HCT116 (cell line): ENCODE results near the gene PCSK6. TPM values are rescaled to one million over a fixed set of nuclear protein-coding genes. Genes with fewer than 3 reads are reported as not detected.

Experiments
- ATAC-seq: fragments of 200-7000 bp; cut with Tn5 transposase; 2 replicates; pipeline ENCODE4 v1.9.1; 2020; ENCODE audit warnings: mild to moderate bottlenecking, moderate library complexity
- BruUV-seq: library from RNA; stranded (reverse); fragments of 400-500 nt; replicated peaks from 2 replicates; lab custom pipeline; 2021; lab: Mats Ljungman, UMichigan
- CTCF ChIA-PET: fragments of 300-600 bp; sonication (Branson Sonifier 250); formaldehyde crosslinking; loops from one replicate; lab custom pipeline; 2021; ENCODE audit warnings: antibody characterized with exemption; lab: Charles Lee
- POLR2A ChIA-PET: fragments of 300-600, 350-600 bp; sonication (Branson Sonifier 250); formaldehyde crosslinking; loops from one replicate; lab custom pipeline; 2021; ENCODE audit warnings: antibody characterized with exemption; lab: Charles Lee
- RAD21 ChIA-PET, 2 experiments: fragments of 300-600 bp; sonication (Branson Sonifier 250); formaldehyde crosslinking; loops; one replicate each; lab custom pipeline; 2023; ENCODE audit warnings: low total read pairs in 2 of 2; ENCODE audit not compliant: uncharacterized antibody in 2 of 2, unreplicated experiment in 2 of 2, low non-redundant PET in 1 of 2; lab: Charles Lee
- DNase-seq: peaks from one replicate; pipeline ENCODE4 v3.0.0-alpha.2; 2010; ENCODE audit warnings: low read depth, low spot score
- H2AFZ ChIP-seq: fragments of 200-600 bp; shearing (Covaris generic), sonication (generic); 2 replicates; pipeline ENCODE4 v1.6.1; 2017; ENCODE audit warnings: low read depth, mixed run types, mixed read lengths, antibody characterized with exemption, low read length; ENCODE audit not compliant: poor library complexity, severe bottlenecking
- H3K27ac ChIP-seq: 2 replicates; pipeline ENCODE4 v1.5.1; 2012; ENCODE audit warnings: low read depth, low read length
- H3K27me3 ChIP-seq: fragments of 200-600 bp; sonication (generic); 2 replicates; pipeline ENCODE4 v1.6.1; 2016; ENCODE audit warnings: mixed run types, low read length, mixed read lengths; ENCODE audit not compliant: insufficient read depth
- H3K36me3 ChIP-seq, 2 experiments: fragments of 200-500 bp in 1 of 2; fragments of 200-600 bp in 1 of 2; sonication (Bioruptor generic) in 1 of 2; sonication (generic) in 1 of 2; 2 replicates each; pipeline versions ENCODE4 v1.5.1 to v1.6.1; 2014 to 2016; ENCODE audit warnings: low read length in 2 of 2, inconsistent platforms in 1 of 2, mixed read lengths in 1 of 2, mixed run types in 1 of 2; ENCODE audit not compliant: insufficient read depth in 2 of 2, control insufficient read depth in 1 of 2
- H3K4me1 ChIP-seq, 2 experiments: fragments of 200-600 bp in 1 of 2; sonication (generic) in 1 of 2; 2 replicates each; pipeline versions ENCODE4 v1.5.1 to v1.6.1; 2012 to 2017; ENCODE audit warnings: low read length in 2 of 2, inconsistent platforms in 1 of 2, mild to moderate bottlenecking in 1 of 2, mixed read lengths in 1 of 2, mixed run types in 1 of 2, moderate library complexity in 1 of 2; ENCODE audit not compliant: insufficient read depth in 2 of 2, control insufficient read depth in 1 of 2
- H3K4me2 ChIP-seq: fragments of 200-600 bp; sonication (generic); 2 replicates; pipeline ENCODE4 v1.6.1; 2017; ENCODE audit warnings: mixed run types, low read length, mixed read lengths
- H3K4me3 ChIP-seq, 2 experiments: fragments of 200-600 bp in 1 of 2; sonication (generic) in 1 of 2; replicated peaks in 1 of 2; 2 replicates each; pipeline ENCODE4 v1.5.1; 2011 to 2016; ENCODE audit warnings: low read length in 2 of 2, control low read depth in 1 of 2, low read depth in 1 of 2, mild to moderate bottlenecking in 1 of 2, mixed read lengths in 1 of 2, mixed run types in 1 of 2
- H3K79me2 ChIP-seq: fragments of 200-600 bp; sonication (generic); 2 replicates; pipeline ENCODE4 v1.6.1; 2017; ENCODE audit warnings: mild to moderate bottlenecking, mixed run types, low read length, moderate library complexity, mixed read lengths; ENCODE audit not compliant: insufficient read depth
- H3K9ac ChIP-seq: fragments of 200-600 bp; sonication (generic); 2 replicates; pipeline ENCODE4 v1.6.1; 2016; ENCODE audit warnings: low read length, mixed read lengths
- H3K9me2 ChIP-seq: fragments of 200-600 bp; sonication (generic), shearing (Covaris generic); 2 replicates; pipeline ENCODE4 v1.6.1; 2017; ENCODE audit warnings: mixed run types, mild to moderate bottlenecking, moderate library complexity; ENCODE audit not compliant: insufficient read depth
- H3K9me3 ChIP-seq, 2 experiments: fragments of 200-500 bp in 1 of 2; fragments of 200-600 bp in 1 of 2; sonication (Bioruptor generic) in 1 of 2; sonication (generic) in 1 of 2; 2 replicates each; pipeline ENCODE4 v1.6.1; 2014 to 2017; ENCODE audit warnings: low read length in 2 of 2, mixed read lengths in 2 of 2, inconsistent platforms in 1 of 2, low read depth in 1 of 2, mild to moderate bottlenecking in 1 of 2, mixed run types in 1 of 2, moderate library complexity in 1 of 2; ENCODE audit not compliant: control insufficient read depth in 1 of 2, insufficient read depth in 1 of 2
- H4K20me1 ChIP-seq: fragments of 200-600 bp; sonication (generic), shearing (Covaris generic); 2 replicates; pipeline ENCODE4 v1.6.1; 2017; ENCODE audit warnings: mixed run types, mild to moderate bottlenecking, moderate library complexity; ENCODE audit not compliant: insufficient read depth
- ATF3 ChIP-seq: IDR thresholded peaks from 2 replicates; pipeline ENCODE4 v1.6.1; 2012
- CTCF ChIP-seq, 3 experiments: fragments of 200-600 bp in 1 of 3; sonication (generic) in 1 of 3; IDR thresholded peaks in 2 of 3; conservative IDR thresholded peaks in 1 of 3; 2 replicates each; pipeline ENCODE4 v1.5.1; 2012 to 2017; ENCODE audit warnings: low read depth in 2 of 3, low read length in 2 of 3, antibody characterized with exemption in 1 of 3, borderline replicate concordance in 1 of 3, control low read depth in 1 of 3, mild to moderate bottlenecking in 1 of 3, mixed read lengths in 1 of 3, mixed run types in 1 of 3, moderate library complexity in 1 of 3; ENCODE audit not compliant: insufficient read depth in 1 of 3
- EGR1 ChIP-seq: IDR thresholded peaks from 2 replicates; pipeline ENCODE4 v1.6.1; 2012; ENCODE audit warnings: low read depth
- ELF1 ChIP-seq: IDR thresholded peaks from 2 replicates; pipeline ENCODE4 v1.6.1; 2012; ENCODE audit warnings: low read depth, borderline replicate concordance
- EZH2 ChIP-seq: fragments of 200-600 bp; sonication (generic); IDR thresholded peaks from 2 replicates; pipeline ENCODE4 v1.6.1; 2017; ENCODE audit warnings: antibody characterized with exemption, mixed run types
- EZH2phosphoT487 ChIP-seq: fragments of 200-600 bp; IDR thresholded peaks from 2 replicates; pipeline ENCODE4 v1.6.1; 2018; ENCODE audit warnings: antibody characterized with exemption, borderline replicate concordance
- FOSL1 ChIP-seq: IDR thresholded peaks from 2 replicates; pipeline ENCODE4 v1.6.1; 2012; ENCODE audit warnings: low read depth
- JUND ChIP-seq: IDR thresholded peaks from 2 replicates; pipeline ENCODE4 v1.6.1; 2012
- MAX ChIP-seq: IDR thresholded peaks from 2 replicates; pipeline ENCODE4 v1.6.1; 2012
- POLR2A ChIP-seq: IDR thresholded peaks from 2 replicates; pipeline ENCODE4 v1.7.0; 2011; ENCODE audit warnings: borderline replicate concordance; ENCODE audit not compliant: insufficient read depth, insufficient read length; ENCODE audit errors: extremely low read depth
- POLR2AphosphoS5 ChIP-seq: IDR thresholded peaks from 2 replicates; pipeline ENCODE4 v1.6.1; 2011; ENCODE audit warnings: mild to moderate bottlenecking, low read depth, low read length, moderate library complexity
- RAD21 ChIP-seq: IDR thresholded peaks from 2 replicates; pipeline ENCODE4 v1.6.1; 2012; ENCODE audit warnings: low read depth, mild to moderate bottlenecking
- SIN3A ChIP-seq: IDR thresholded peaks from 2 replicates; pipeline ENCODE4 v1.6.1; 2012; ENCODE audit warnings: low read depth
- SP1 ChIP-seq: IDR thresholded peaks from 2 replicates; pipeline ENCODE4 v1.6.1; 2012; ENCODE audit warnings: low read depth
- SRF ChIP-seq: IDR thresholded peaks from 2 replicates; pipeline ENCODE4 v1.6.1; 2012; ENCODE audit warnings: low read depth
- YY1 ChIP-seq: IDR thresholded peaks from 2 replicates; pipeline ENCODE4 v1.6.1; 2011; ENCODE audit warnings: low read length, low read depth, moderate library complexity, mild to moderate bottlenecking; ENCODE audit not compliant: insufficient replicate concordance; ENCODE audit errors: extremely low read depth
- ZBTB33 ChIP-seq: IDR thresholded peaks from 2 replicates; pipeline ENCODE4 v1.6.1; 2011; ENCODE audit warnings: mild to moderate bottlenecking, low read length, moderate library complexity; ENCODE audit not compliant: insufficient replicate concordance; ENCODE audit errors: extremely low read depth
- ZFX ChIP-seq: fragments of 450-650 bp; IDR thresholded peaks from 2 replicates; pipeline ENCODE4 v1.6.1; 2017
- ZNF274 ChIP-seq: fragments of 200-500 bp; sonication (Bioruptor generic); IDR thresholded peaks from 2 replicates; pipeline ENCODE4 v1.6.1; 2014; ENCODE audit warnings: mild to moderate bottlenecking, low read depth, low read length, inconsistent platforms
- intact Hi-C: fragments of 100-400 bp; cut with micrococcal nuclease; formaldehyde crosslinking; loops from 2 replicates; pipeline ENCODE4 v1.10.0; 2022
- total RNA-seq: library from RNA; stranded (reverse); gene quantifications from one replicate; pipeline ENCODE4 v1.2.1, GENCODE V29; 2021; ENCODE audit not compliant: unreplicated experiment

The PCSK6 gene
- total RNA-seq, 1 experiment from 2014 or later = 13.5 TPM

DNA sequence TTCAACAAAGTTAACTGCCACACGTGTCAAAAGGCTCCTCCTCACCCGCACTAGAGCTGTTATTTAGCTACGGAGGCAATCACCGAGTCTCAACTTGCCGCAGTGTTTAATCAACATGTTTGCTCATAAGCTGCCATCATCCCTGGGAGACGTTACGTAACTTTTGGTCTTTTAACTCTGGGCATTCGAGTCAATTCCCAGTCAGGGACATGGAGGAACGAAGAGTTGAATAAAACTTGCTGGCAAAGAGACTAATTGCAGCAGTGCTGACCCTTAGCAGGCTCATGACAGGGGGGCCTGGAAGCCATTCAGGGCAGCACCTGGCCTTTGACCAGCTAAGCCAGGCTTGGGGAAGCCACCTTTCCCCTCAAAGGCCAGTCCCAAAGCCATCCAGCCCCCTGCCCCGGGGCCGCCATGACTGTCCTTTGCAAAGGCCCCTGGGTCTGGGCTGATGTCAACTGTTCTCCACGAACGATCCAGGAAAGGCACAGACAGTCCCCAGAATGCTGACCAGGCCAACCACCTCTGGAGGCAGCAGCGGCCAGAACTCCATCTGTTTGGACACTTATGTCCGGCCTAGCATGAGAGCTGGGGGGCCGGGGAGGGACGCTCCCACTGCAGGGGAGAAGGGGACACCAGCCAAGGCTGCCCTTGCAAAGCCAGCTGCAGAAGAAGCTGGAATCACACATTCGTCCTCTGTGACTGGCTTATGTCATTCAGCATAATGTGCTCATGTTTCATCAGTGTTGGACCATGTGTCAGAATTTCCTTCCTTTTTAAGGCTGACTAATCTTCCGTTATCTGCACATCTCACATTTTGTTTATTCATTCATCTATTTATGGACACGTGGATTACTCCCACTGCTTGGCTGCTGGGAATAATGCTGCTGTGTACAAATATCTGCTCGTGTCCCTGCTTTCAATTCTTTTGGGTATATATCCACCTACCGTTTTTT, 43.7 kb downstream of the PCSK6 start:
- intact Hi-C loops = no loop called here
- ChIA-PET RAD21 (no interaction called here), CTCF (no interaction called here), POLR2A (no interaction called here)
- TF ChIP-seq ATF3 (no peak), SRF (no peak), RAD21 (no peak), YY1 (no peak), ELF1 (no peak), ZNF274 (no peak), JUND (no peak), EGR1 (no peak), ZBTB33 (no peak), EZH2 (no peak), SIN3A (no peak), FOSL1 (no peak), POLR2A (no peak), SP1 (no peak), ZFX (no peak), MAX (no peak), CTCF (IDR thresholded peaks at IDR 0.05 in 2 of 3, conservative IDR thresholded peaks at IDR 0.05 in 1 of 3; ENCODE audit: borderline replicate concordance in 1 of 3, insufficient read depth in 1 of 3, low read depth in 2 of 3, low read length in 2 of 3) (no peak), POLR2AphosphoS5 (no peak), EZH2phosphoT487 (no peak)
- Histone ChIP-seq H3K79me2 (no peaks in the 10 kb centered on the region), H3K4me2 (no peak overlapping the region), H3K4me1 (peaks cover 0 to 12% of the 10 kb centered on the region in 2 experiments; a peak in 1 of 4 replicates), H3K36me3 (no peaks in the 10 kb centered on the region), H3K9ac (no peak overlapping the region), H2AFZ (no peak overlapping the region), H3K27me3 (no peaks in the 10 kb centered on the region), H3K9me2 (no peaks in the 10 kb centered on the region), H3K27ac (no peak overlapping the region), H4K20me1 (no peaks in the 10 kb centered on the region), H3K4me3 (no peak overlapping the region), H3K9me3 (no peaks in the 10 kb centered on the region)
- ATAC-seq (no peak), DNase-seq (no peak)
- BruUV-seq = no TSS peak
